Osteocyte (in vitro differentiated cells): ENCODE results near the gene B3GNT5. TPM values are rescaled to one million over a fixed set of nuclear protein-coding genes. Genes with fewer than 3 reads are reported as not detected.

ENCODE experiments used
- DNase-seq: peaks from one replicate; pipeline ENCODE4 v3.0.0; 2021; ENCODE audit warnings: mixed read lengths; ENCODE audit not compliant: unreplicated experiment; ENCODE audit errors: extremely low spot score
- H3K27ac Mint-ChIP-seq: one replicate; pipeline ENCODE4 v1.8.0; 2021; ENCODE audit warnings: mild to moderate bottlenecking, mixed read lengths; ENCODE audit not compliant: unreplicated experiment
- H3K27me3 Mint-ChIP-seq: one replicate; pipeline ENCODE4 v1.8.0; 2021; ENCODE audit warnings: mixed read lengths; ENCODE audit not compliant: unreplicated experiment
- H3K36me3 Mint-ChIP-seq: one replicate; pipeline ENCODE4 v1.8.0; 2021; ENCODE audit warnings: mixed read lengths; ENCODE audit not compliant: unreplicated experiment
- H3K4me1 Mint-ChIP-seq: one replicate; pipeline ENCODE4 v1.8.0; 2021; ENCODE audit warnings: mixed read lengths; ENCODE audit not compliant: unreplicated experiment
- H3K4me3 Mint-ChIP-seq: one replicate; pipeline ENCODE4 v1.8.0; 2021; ENCODE audit warnings: mild to moderate bottlenecking, moderate library complexity, mixed read lengths; ENCODE audit not compliant: unreplicated experiment
- H3K9me3 Mint-ChIP-seq: one replicate; pipeline ENCODE4 v1.8.0; 2021; ENCODE audit warnings: mixed read lengths; ENCODE audit not compliant: unreplicated experiment
- total RNA-seq: library from RNA; stranded (reverse); gene quantifications from 2 replicates; pipeline ENCODE4 v1.2.1, GENCODE V29; 2021
- TF ChIP-seq, protein P1 (sequence below): fragments of 200-600 bp; sonication (generic); IDR thresholded peaks from 2 replicates; pipeline ENCODE4 v1.5.0; 2021; ENCODE audit warnings: antibody characterized with exemption, mild to moderate bottlenecking, moderate library complexity

The B3GNT5 gene
- total RNA-seq, 1 donor from 2014 or later, result 20.6 TPM

DNA sequence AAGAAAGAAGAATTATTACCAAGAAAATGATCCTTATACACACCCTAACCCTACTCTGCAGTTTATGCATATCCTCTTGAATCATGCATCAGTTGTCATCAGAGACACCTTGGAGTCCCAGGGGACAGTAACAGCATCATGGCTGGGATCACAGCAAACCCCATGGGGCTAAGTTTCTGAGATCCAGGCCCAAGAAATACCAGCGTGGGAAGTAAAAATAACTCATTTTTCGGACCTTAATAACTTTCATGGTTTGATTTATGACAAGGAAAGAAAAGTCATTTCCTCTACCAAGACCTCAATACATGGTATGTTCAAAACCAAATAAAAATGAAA is 38.8 kb upstream of the B3GNT5 start:
- H3K4me3 Mint-ChIP-seq, result no peak overlapping the region

DNA sequence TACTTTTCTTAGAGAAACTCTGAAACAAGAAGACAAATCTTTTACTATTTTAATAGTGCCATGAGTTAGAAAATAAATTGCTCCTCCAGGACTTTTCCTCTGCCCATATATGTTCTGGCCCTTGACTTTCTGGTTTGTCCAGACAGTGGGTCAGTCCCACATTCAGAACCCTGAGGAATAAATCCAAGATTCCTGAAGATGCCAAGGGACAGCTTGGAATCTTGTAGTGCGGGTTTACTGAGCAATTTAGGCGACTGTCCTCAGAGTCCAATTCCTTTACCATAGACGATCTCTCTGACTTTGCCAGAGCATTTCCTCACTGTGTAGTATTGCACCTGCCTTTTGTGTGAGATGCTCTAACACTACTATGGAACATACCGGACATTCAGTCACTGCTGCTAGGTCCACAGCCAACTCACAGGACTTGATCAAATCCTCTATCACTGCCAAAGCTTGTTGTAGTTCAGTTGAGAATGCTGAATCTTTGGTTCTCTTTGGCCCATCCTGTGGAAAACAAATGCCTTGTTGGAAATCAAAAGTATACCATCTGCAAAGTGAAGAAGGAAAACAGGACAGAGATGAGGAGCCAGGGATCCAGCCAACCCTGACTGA is 37.4 kb upstream of the B3GNT5 start:
- Mint-ChIP-seq H3K4me1 (no peaks in the 10 kb centered on the region), H3K27me3 (peaks cover 43% of the 10 kb centered on the region), H3K9me3 (no peaks in the 10 kb centered on the region), H3K27ac (no peak overlapping the region), H3K4me3 (no peak overlapping the region), H3K36me3 (no peaks in the 10 kb centered on the region)
- DNase-seq, result peak; percentile 2
- TF ChIP-seq, protein P1, sequence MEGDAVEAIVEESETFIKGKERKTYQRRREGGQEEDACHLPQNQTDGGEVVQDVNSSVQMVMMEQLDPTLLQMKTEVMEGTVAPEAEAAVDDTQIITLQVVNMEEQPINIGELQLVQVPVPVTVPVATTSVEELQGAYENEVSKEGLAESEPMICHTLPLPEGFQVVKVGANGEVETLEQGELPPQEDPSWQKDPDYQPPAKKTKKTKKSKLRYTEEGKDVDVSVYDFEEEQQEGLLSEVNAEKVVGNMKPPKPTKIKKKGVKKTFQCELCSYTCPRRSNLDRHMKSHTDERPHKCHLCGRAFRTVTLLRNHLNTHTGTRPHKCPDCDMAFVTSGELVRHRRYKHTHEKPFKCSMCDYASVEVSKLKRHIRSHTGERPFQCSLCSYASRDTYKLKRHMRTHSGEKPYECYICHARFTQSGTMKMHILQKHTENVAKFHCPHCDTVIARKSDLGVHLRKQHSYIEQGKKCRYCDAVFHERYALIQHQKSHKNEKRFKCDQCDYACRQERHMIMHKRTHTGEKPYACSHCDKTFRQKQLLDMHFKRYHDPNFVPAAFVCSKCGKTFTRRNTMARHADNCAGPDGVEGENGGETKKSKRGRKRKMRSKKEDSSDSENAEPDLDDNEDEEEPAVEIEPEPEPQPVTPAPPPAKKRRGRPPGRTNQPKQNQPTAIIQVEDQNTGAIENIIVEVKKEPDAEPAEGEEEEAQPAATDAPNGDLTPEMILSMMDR, result no peak

More for the DNA sequence above, 38.8 kb upstream of the B3GNT5 start:
- TF ChIP-seq, protein P1, result no peak
- no peaks in the 10 kb centered on the region for H3K36me3 Mint-ChIP-seq
- H3K9me3 Mint-ChIP-seq, result no peaks in the 10 kb centered on the region
- DNase-seq, result no peak
- peaks cover 39% of the 10 kb centered on the region for H3K27me3 Mint-ChIP-seq
- no peak overlapping the region for H3K27ac Mint-ChIP-seq
- no peaks in the 10 kb centered on the region for H3K4me1 Mint-ChIP-seq

GRCh38 chr3:183217548-183218332 is 35.3 kb upstream of the B3GNT5 start:
- Mint-ChIP-seq H3K36me3 (no peaks in the 10 kb centered on the region), H3K9me3 (no peaks in the 10 kb centered on the region), H3K4me3 (no peak overlapping the region), H3K27me3 (peaks cover 38% of the 10 kb centered on the region), H3K4me1 (no peaks in the 10 kb centered on the region), H3K27ac (no peak overlapping the region)
- TF ChIP-seq, protein P1, result no peak
- DNase-seq, result peak; percentile 7

- Mint-ChIP-seq H3K27me3 (peaks cover 31% of the 10 kb centered on the region), H3K27ac (no peak overlapping the region), H3K36me3 (no peaks in the 10 kb centered on the region), H3K4me1 (no peaks in the 10 kb centered on the region), H3K9me3 (no peaks in the 10 kb centered on the region), H3K4me3 (no peak overlapping the region)
- DNase-seq, result no peak
- TF ChIP-seq, protein P1, result no peak
Measured at GRCh38 chr3:183218826-183219225, 34.2 kb upstream of the B3GNT5 start.

DNA sequence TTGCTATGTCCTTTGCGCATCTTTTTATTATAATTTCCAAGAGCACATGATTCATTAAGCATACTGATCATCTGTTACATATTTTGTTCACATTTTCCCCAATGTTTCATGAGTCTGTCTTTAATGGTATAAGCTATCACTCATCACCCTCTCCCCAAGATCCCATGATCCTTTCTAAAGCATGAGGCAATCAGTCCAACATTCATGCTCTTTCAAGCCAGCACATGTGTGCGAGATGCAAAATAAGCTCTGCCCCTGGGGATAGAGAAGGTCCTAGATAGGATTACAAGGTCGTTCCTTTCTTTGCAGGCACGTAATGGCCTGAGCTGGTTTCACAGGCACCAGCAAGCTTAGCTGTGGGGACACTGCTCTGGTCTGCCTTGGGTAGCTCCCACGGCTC is 32.2 kb upstream of the B3GNT5 start:
- Mint-ChIP-seq H3K4me1 (no peaks in the 10 kb centered on the region), H3K27me3 (peaks cover 22% of the 10 kb centered on the region), H3K27ac (no peak overlapping the region), H3K4me3 (no peak overlapping the region), H3K9me3 (no peaks in the 10 kb centered on the region), H3K36me3 (no peaks in the 10 kb centered on the region)
- TF ChIP-seq, protein P1, result no peak
- DNase-seq, result no peak
